CD4-positive, alpha-beta T cell (primary cell): Measurements from ENCODE around the gene RAI1. TPM values are rescaled to one million over a fixed set of nuclear protein-coding genes. Genes with fewer than 3 reads are reported as not detected.

Experiments
- ATAC-seq: fragments of 200-7000 bp; cut with Tn5 transposase; one replicate; pipeline ENCODE4 v1.10.0; 2022; ENCODE audit warnings: mild to moderate bottlenecking; ENCODE audit not compliant: poor library complexity
- CTCF ChIA-PET: fragments of 350-600 bp; sonication (Branson Sonifier 250); formaldehyde crosslinking; loops from one replicate; lab custom pipeline; 2021; ENCODE audit warnings: antibody characterized with exemption, inconsistent platforms; lab: Charles Lee
- POLR2A ChIA-PET: fragments of 350-600 bp; sonication (Branson Sonifier 250); formaldehyde crosslinking; loops from one replicate; lab custom pipeline; 2021; ENCODE audit warnings: antibody characterized with exemption, inconsistent platforms; lab: Charles Lee
- DNase-seq, 14 experiments: peaks; one replicate each; pipeline ENCODE4 v3.0.0-alpha.2; 2013 to 2020; ENCODE audit warnings: mixed read lengths in 2 of 14
- H3K27ac ChIP-seq, 2 donors: one replicate each; pipeline versions ENCODE4 v1.5.1 to v1.7.0; 2013; ENCODE audit warnings: low read length in 2 of 2, low read depth in 1 of 2, mild to moderate bottlenecking in 1 of 2
- H3K27me3 ChIP-seq, 2 experiments: 1 replicate in 1 of 2; 2 replicates in 1 of 2; pipeline versions ENCODE4 v1.6.1 to v1.7.0; 2013; ENCODE audit warnings: low read length in 2 of 2, control low read depth in 1 of 2, mild to moderate bottlenecking in 1 of 2, moderate library complexity in 1 of 2; ENCODE audit not compliant: insufficient read depth in 2 of 2, control insufficient read depth in 1 of 2
- H3K36me3 ChIP-seq: one replicate; pipeline ENCODE4 v1.6.1; 2013; ENCODE audit warnings: low read length, control low read depth; ENCODE audit not compliant: insufficient read depth
- H3K4me1 ChIP-seq: one replicate; pipeline ENCODE4 v1.6.1; 2013; ENCODE audit warnings: low read length, control low read depth; ENCODE audit not compliant: insufficient read depth
- H3K4me3 ChIP-seq: one replicate; pipeline ENCODE4 v1.5.1; 2013; ENCODE audit warnings: mild to moderate bottlenecking, low read length, moderate library complexity
- H3K9me3 ChIP-seq, 2 experiments: 1 replicate in 1 of 2; 2 replicates in 1 of 2; pipeline versions ENCODE4 v1.6.1 to v1.7.0; 2013; ENCODE audit warnings: low read length in 2 of 2, mild to moderate bottlenecking in 2 of 2, control low read depth in 1 of 2, moderate library complexity in 1 of 2; ENCODE audit not compliant: control insufficient read depth in 1 of 2, insufficient read depth in 1 of 2
- H3K27ac Mint-ChIP-seq: one replicate; pipeline ENCODE4 v1.8.0; 2020; ENCODE audit warnings: mixed read lengths
- H3K27me3 Mint-ChIP-seq: one replicate; pipeline ENCODE4 v1.8.0; 2021; ENCODE audit warnings: mixed read lengths
- H3K36me3 Mint-ChIP-seq: one replicate; pipeline ENCODE4 v1.8.0; 2021; ENCODE audit warnings: low read depth, mixed read lengths
- H3K4me1 Mint-ChIP-seq: one replicate; pipeline ENCODE4 v1.8.0; 2021; ENCODE audit warnings: low read depth, mixed read lengths
- H3K4me3 Mint-ChIP-seq: one replicate; pipeline ENCODE4 v1.8.0; 2020; ENCODE audit warnings: mild to moderate bottlenecking, mixed read lengths
- H3K9me3 Mint-ChIP-seq: one replicate; pipeline ENCODE4 v1.8.0; 2020; ENCODE audit warnings: mixed read lengths
- CTCF ChIP-seq: fragments of 200-600 bp; IDR thresholded peaks from one replicate; pipeline ENCODE4 v1.8.0; 2022; ENCODE audit warnings: antibody characterized with exemption, mild to moderate bottlenecking
- intact Hi-C, 2 experiments: fragments of 100-400 bp; cut with DNase I in 1 of 2; cut with micrococcal nuclease in 1 of 2; formaldehyde crosslinking; loops; one replicate each; pipeline versions ENCODE4 v1.15.1 to v1.9.0; 2023 to 2025; cut with DNase I, micrococcal nuclease
- total RNA-seq, 174 experiments: library from RNA in 2 of 174; stranded (reverse) in 2 of 174; gene quantifications; one replicate each; pipeline ENCODE4 v1.2.3 and lab custom pipeline; 2021 to 2026

The RAI1 gene
- total RNA-seq, 2 experiments from 2014 or later: 19.3 to 25.2 TPM

DNA sequence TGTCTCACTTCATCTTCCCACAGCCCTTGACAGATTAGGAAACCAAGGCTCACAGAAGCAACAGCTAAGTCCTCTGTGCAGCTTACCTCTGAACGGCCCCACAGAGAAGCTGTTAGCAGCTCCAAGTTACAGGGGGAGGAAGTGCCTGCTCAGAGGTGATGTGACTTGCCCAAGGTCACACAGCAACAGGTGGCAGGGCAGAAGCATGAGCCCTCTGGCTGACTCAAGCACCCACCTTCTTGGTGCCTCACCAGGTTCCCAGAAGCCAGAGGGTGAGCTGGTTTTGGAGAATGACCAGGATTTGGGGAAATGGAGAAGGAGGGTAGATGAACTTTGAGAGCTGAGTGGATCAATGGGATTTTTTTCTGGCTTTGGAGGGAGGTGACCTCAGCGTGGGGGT is 14.0 kb upstream of the RAI1 start:
- H3K4me1 Mint-ChIP-seq: peaks cover 16% of the 10 kb centered on the region
- TF ChIP-seq CTCF: no peak
- CTCF ChIA-PET: no interaction called here
- Histone ChIP-seq H3K9me3 (no peaks in the 10 kb centered on the region), H3K4me3 (no peak overlapping the region), H3K36me3 (no peaks in the 10 kb centered on the region), H3K4me1 (peaks cover 18% of the 10 kb centered on the region), H3K27ac (no peak overlapping the region), H3K27me3 (no peaks in the 10 kb centered on the region)
- no peaks in the 10 kb centered on the region for H3K9me3 Mint-ChIP-seq
- POLR2A ChIA-PET: no interaction called here
- H3K4me3 Mint-ChIP-seq: no peak overlapping the region
- H3K36me3 Mint-ChIP-seq: no peaks in the 10 kb centered on the region
- DNase-seq: no peak
- H3K27ac Mint-ChIP-seq: no peak overlapping the region
- H3K27me3 Mint-ChIP-seq: no peaks in the 10 kb centered on the region
- intact Hi-C loops: no loop called here
- ATAC-seq: no peak

DNA sequence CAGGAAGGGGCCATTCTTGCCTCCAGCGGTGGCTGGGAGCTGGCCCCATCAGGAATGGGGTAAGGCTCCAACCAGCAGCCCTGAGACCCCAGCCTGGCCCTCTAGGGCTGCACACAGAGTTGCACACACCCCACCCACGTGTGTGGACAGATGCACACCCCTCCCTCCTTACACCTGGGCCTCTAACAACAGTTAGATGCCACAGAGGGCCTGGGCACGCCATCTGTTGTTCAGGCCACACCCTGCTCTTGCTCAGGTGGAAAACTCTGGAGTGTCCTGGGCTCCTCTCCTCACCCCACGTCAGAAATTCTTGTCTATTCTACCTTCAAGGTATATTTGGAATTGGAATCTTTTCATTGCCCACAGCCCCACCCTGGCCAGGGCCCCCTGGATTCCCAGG is 13.3 kb upstream of the RAI1 start:
- H3K4me3 ChIP-seq: no peak overlapping the region
- no peaks in the 10 kb centered on the region for H3K9me3 ChIP-seq
- ChIA-PET CTCF (no interaction called here), POLR2A (no interaction called here)
- intact Hi-C loops: no loop called here
- Mint-ChIP-seq H3K27ac (no peak overlapping the region), H3K4me3 (no peak overlapping the region), H3K27me3 (no peaks in the 10 kb centered on the region), H3K9me3 (no peaks in the 10 kb centered on the region), H3K4me1 (peaks cover 19% of the 10 kb centered on the region), H3K36me3 (no peaks in the 10 kb centered on the region)
- no peaks in the 10 kb centered on the region for H3K36me3 ChIP-seq
- DNase-seq (no peak), ATAC-seq (no peak)
- no peak overlapping the region for H3K27ac ChIP-seq
- H3K27me3 ChIP-seq: no peaks in the 10 kb centered on the region
- no peak for TF ChIP-seq CTCF
- peaks cover 20% of the 10 kb centered on the region for H3K4me1 ChIP-seq

DNA sequence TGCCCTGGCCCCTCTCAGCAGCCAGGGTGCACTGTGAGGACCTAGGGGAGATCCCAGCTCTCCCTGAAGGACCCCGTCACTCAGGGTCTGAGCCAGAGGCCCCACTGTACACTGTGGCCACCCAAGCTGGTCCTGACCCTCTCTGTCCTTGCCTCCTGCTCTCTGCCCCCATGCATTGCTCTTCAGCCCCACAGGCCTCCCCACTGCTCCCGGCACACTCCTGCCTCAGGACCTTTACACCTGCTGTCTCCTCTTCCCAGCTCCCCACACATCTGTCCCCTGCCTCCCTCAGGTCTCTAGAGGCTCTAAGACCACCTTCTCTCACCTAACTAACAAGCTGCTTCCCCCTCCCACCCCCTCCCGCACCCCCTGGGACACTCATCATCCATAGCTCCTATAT is 12.9 kb upstream of the RAI1 start:
- Mint-ChIP-seq H3K27me3 (no peaks in the 10 kb centered on the region), H3K36me3 (no peaks in the 10 kb centered on the region), H3K27ac (no peak overlapping the region), H3K9me3 (no peaks in the 10 kb centered on the region), H3K4me1 (peaks cover 19% of the 10 kb centered on the region), H3K4me3 (no peak overlapping the region)
- intact Hi-C loops: no loop called here
- Histone ChIP-seq H3K27me3 (no peaks in the 10 kb centered on the region), H3K9me3 (no peaks in the 10 kb centered on the region), H3K36me3 (no peaks in the 10 kb centered on the region), H3K27ac (no peak overlapping the region), H3K4me3 (no peak overlapping the region), H3K4me1 (peaks cover 16% of the 10 kb centered on the region)
- no peak for DNase-seq
- no peak for ATAC-seq
- ChIA-PET CTCF (no interaction called here), POLR2A (no interaction called here)
- TF ChIP-seq CTCF: no peak
